Activated B cell treated with CpG ODN at 0.5 μM for 24 hours (primary cell): ENCODE results near the gene ZNF821. TPM values are rescaled to one million over a fixed set of nuclear protein-coding genes. Genes with fewer than 3 reads are reported as not detected.
A peak's percentile ranks its signal among the peaks of the same experiment; 100 is the strongest.
"Not testable (repeated sequence)": the region's sequence is repeated elsewhere in the genome, so short reads cannot be mapped to it uniquely, and the experiment has no call there.

Source experiments
- ATAC-seq: fragments of 200-7000 bp; cut with Tn5 transposase; one replicate; pipeline ENCODE4 v1.10.0; 2021; ENCODE audit warnings: low read depth, mild to moderate bottlenecking, moderate library complexity
- CTCF ChIA-PET: fragments of 350-600 bp; sonication (Branson Sonifier 250); formaldehyde crosslinking; loops from one replicate; lab custom pipeline; 2021; ENCODE audit warnings: antibody characterized with exemption; lab: Charles Lee
- POLR2A ChIA-PET: fragments of 350-600 bp; sonication (Branson Sonifier 250); formaldehyde crosslinking; loops from one replicate; lab custom pipeline; 2021; ENCODE audit warnings: antibody characterized with exemption; lab: Charles Lee
- DNase-seq: peaks from one replicate; pipeline ENCODE4 v3.0.0; 2022
- H3K27ac Mint-ChIP-seq: one replicate; pipeline ENCODE4 v1.8.0; 2020; ENCODE audit warnings: mixed read lengths
- H3K27me3 Mint-ChIP-seq: one replicate; pipeline ENCODE4 v1.8.0; 2021; ENCODE audit warnings: mixed read lengths
- H3K36me3 Mint-ChIP-seq: one replicate; pipeline ENCODE4 v1.8.0; 2021; ENCODE audit warnings: low read depth, mixed read lengths
- H3K4me1 Mint-ChIP-seq: one replicate; pipeline ENCODE4 v1.8.0; 2021; ENCODE audit warnings: mixed read lengths
- H3K4me3 Mint-ChIP-seq: one replicate; pipeline ENCODE4 v1.8.0; 2020; ENCODE audit warnings: mild to moderate bottlenecking, mixed read lengths
- H3K9me3 Mint-ChIP-seq: one replicate; pipeline ENCODE4 v1.8.0; 2020; ENCODE audit warnings: mixed read lengths
- CTCF ChIP-seq: fragments of 200-600 bp; IDR thresholded peaks from one replicate; pipeline ENCODE4 v1.8.0; 2022; ENCODE audit warnings: antibody characterized with exemption, mild to moderate bottlenecking
- intact Hi-C: fragments of 100-400 bp; cut with micrococcal nuclease; formaldehyde crosslinking; loops from one replicate; pipeline ENCODE4 v1.15.1; 2024
- total RNA-seq: library from RNA; stranded (reverse); gene quantifications from 2 replicates; pipeline ENCODE4 v1.2.3, GENCODE V29; 2022

ZNF821 gene
- total RNA-seq, 1 donor from 2014 or later, result 13.6 TPM

GRCh38 chr16:71834291-71834690, 49.7 kb downstream of the ZNF821 start:
- ATAC-seq (no peak), DNase-seq (no peak)
- no peaks in the 10 kb centered on the region for H3K27me3 Mint-ChIP-seq
- ChIA-PET CTCF (no interaction called here), POLR2A (interaction anchor here (0.6 to 0.8 kb wide), 2 partner anchors 26 to 1063 kb away, joined by 3 read pairs; partner anchors contain the start of gene AP1G1)
- H3K36me3 Mint-ChIP-seq, result no peaks in the 10 kb centered on the region
- H3K4me1 Mint-ChIP-seq, result no peaks in the 10 kb centered on the region
- H3K4me3 Mint-ChIP-seq, result no peak overlapping the region
- no peak overlapping the region for H3K27ac Mint-ChIP-seq
- H3K9me3 Mint-ChIP-seq, result no peaks in the 10 kb centered on the region
- intact Hi-C loops, result no loop called here
- no peak for TF ChIP-seq CTCF

- H3K27ac Mint-ChIP-seq, CTCF ChIA-PET: not testable (repeated sequence)
Observed at GRCh38 chr16:71832112-71832511, 51.9 kb downstream of the ZNF821 start.

GRCh38 chr16:71831698-71832097, 52.3 kb downstream of the ZNF821 start:
- CTCF ChIA-PET, H3K9me3 Mint-ChIP-seq, ATAC-seq, H3K27me3 Mint-ChIP-seq, H3K4me1 Mint-ChIP-seq, H3K4me3 Mint-ChIP-seq, intact Hi-C loops, H3K27ac Mint-ChIP-seq, DNase-seq, H3K36me3 Mint-ChIP-seq: not testable (repeated sequence)
- POLR2A ChIA-PET, result interaction anchor here (1.5 kb wide), 1 partner anchor 23 kb away, joined by 4 read pairs; the partner anchor contains the start of gene AP1G1

More at GRCh38 chr16:71832112-71832511, 51.9 kb downstream of the ZNF821 start:
- H3K36me3 Mint-ChIP-seq, H3K27me3 Mint-ChIP-seq, H3K4me3 Mint-ChIP-seq, H3K4me1 Mint-ChIP-seq, ATAC-seq, DNase-seq, H3K9me3 Mint-ChIP-seq, intact Hi-C loops: not testable (repeated sequence)
- POLR2A ChIA-PET, result interaction anchor here (0.7 to 1.5 kb wide), 2 partner anchors 13 to 23 kb away, joined by 3 to 4 read pairs; partner anchors contain the start of gene AP1G1

- POLR2A ChIA-PET, result interaction anchor here (0.6 to 1.5 kb wide), 4 partner anchors 21 to 53 kb away, joined by 3 to 7 read pairs (median 4); partner anchors contain the start of gene AP1G1
- DNase-seq, result no peak
- no peaks in the 10 kb centered on the region for H3K36me3 Mint-ChIP-seq
- no peak for ATAC-seq
- H3K27me3 Mint-ChIP-seq, result no peaks in the 10 kb centered on the region
- intact Hi-C loops, result no loop called here
- CTCF ChIA-PET, result no interaction called here
- no peak for TF ChIP-seq CTCF
- no peak overlapping the region for H3K27ac Mint-ChIP-seq
- no peak overlapping the region for H3K4me3 Mint-ChIP-seq
- no peaks in the 10 kb centered on the region for H3K9me3 Mint-ChIP-seq
- H3K4me1 Mint-ChIP-seq, result no peaks in the 10 kb centered on the region
Observed at GRCh38 chr16:71830359-71830758, 53.6 kb downstream of the ZNF821 start.

GRCh38 chr16:71826533-71827017, 57.4 kb downstream of the ZNF821 start:
- CTCF ChIA-PET, result no interaction called here
- POLR2A ChIA-PET, result no interaction called here
- no peak for DNase-seq
- Mint-ChIP-seq H3K9me3 (no peaks in the 10 kb centered on the region), H3K27ac (no peak overlapping the region), H3K4me1 (no peaks in the 10 kb centered on the region), H3K4me3 (no peak overlapping the region), H3K27me3 (no peaks in the 10 kb centered on the region), H3K36me3 (no peaks in the 10 kb centered on the region)
- intact Hi-C loops, result no loop called here
- TF ChIP-seq CTCF, result no peak
- ATAC-seq, result no peak

- H3K4me3 Mint-ChIP-seq, result peak overlapping the region; percentile 44
- ChIA-PET CTCF (interaction anchor here (2.2 kb wide), 1 partner anchor 66 kb away, joined by 7 read pairs; the partner anchor contains the start of gene ZNF821), POLR2A (interaction anchor here (0.6 to 4.8 kb wide), 7 partner anchors 9 to 253 kb away, joined by 3 to 62 read pairs (median 6); partner anchors contain the start of gene AP1G1)
- ATAC-seq, result peak; percentile 7
- peak overlapping the region; percentile 87 for H3K27ac Mint-ChIP-seq
- DNase-seq, H3K27me3 Mint-ChIP-seq, H3K36me3 Mint-ChIP-seq, intact Hi-C loops, H3K9me3 Mint-ChIP-seq: not testable (repeated sequence)
- H3K4me1 Mint-ChIP-seq, result peaks cover 18% of the 10 kb centered on the region
Observed at GRCh38 chr16:71817155-71817500, 66.9 kb downstream of the ZNF821 start.
